GM18505 (cell line): ENCODE data around the gene CEBPE.

ENCODE experiments used
- ATAC-seq: cut with Tn5 transposase; IDR thresholded peaks from one replicate; pipeline ENCODE4 v1.9.1; 2021; ENCODE audit not compliant: unreplicated experiment
- POLR2A ChIP-seq: IDR thresholded peaks from 4 replicates; pipeline ENCODE4 v1.6.1; 2011; ENCODE audit warnings: borderline replicate concordance; ENCODE audit not compliant: insufficient read depth, insufficient read length; ENCODE audit errors: extremely low read depth

CEBPE gene

GRCh38 chr14:23101213-23101970, 17.7 kb downstream of the CEBPE start:
- no peak for ATAC-seq

GRCh38 chr14:23099212-23099861, 19.7 kb downstream of the CEBPE start:
- no peak for TF ChIP-seq POLR2A
- ATAC-seq, result no peak

More at GRCh38 chr14:23101213-23101970, 17.7 kb downstream of the CEBPE start:
- no peak for TF ChIP-seq POLR2A

DNA sequence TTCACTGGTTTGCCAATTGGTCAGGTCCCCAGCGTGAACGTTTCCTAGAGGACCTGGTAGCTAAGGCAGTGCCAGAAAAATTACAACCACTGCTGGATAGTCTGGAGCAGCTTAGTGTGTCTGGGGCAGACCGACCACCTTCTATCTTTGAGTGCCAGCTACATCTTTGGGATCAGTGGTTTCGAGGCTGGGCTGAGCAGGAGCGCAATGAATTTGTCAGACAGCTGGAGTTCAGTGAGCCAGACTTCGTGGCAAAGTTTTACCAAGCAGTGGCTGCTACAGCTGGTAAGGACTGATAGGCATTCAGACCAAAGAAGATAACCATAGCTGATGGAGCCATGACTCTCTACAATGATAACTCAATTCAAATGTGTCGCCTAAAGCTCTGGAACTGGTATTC, 21.3 kb downstream of the CEBPE start:
- no peak for TF ChIP-seq POLR2A
- ATAC-seq, result no peak

GRCh38 chr14:23095196-23096108, 23.6 kb downstream of the CEBPE start, which contains the start of gene C14orf119:
Gene C14orf119 (plus strand): TSS chr14:23095505. CDS start chr14:23097659, 2,154 bp downstream.
- ATAC-seq, result peak; percentile 89
- peak; percentile 58 for TF ChIP-seq POLR2A

DNA sequence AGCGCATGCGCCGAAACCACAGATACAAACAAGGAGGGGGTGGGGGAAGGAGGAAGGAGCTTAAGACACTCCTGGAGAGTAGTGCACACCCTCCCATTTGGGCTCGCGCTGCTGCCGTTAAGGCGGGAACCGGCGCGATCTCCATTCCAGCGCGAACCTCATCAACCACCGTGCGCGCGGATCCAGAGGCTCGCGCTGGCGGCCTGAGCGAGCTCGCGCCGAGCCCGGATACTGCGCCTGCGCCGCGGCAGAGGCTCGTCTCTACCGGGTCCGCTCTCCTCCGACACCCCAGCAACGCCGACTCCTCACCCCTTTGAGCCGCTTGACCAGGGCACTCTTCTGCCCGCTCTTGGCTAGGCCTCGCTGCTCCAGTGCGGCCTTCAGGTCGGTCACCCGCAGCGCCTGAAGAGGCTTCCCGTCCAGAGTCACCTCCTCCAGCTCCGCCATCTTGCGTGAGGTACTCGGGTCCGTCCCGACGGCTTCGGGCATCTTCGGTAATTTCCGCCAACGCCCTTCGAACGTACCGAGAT, 24.3 kb downstream of the CEBPE start, which contains the start of gene ACIN1:
ACIN1 (minus strand) TSS at position 471 of the 530 bp plus-strand sequence; CDS start at position 447, 24 bp downstream.
- ATAC-seq, result peak; percentile 32
- TF ChIP-seq POLR2A, result peak; percentile 83

DNA sequence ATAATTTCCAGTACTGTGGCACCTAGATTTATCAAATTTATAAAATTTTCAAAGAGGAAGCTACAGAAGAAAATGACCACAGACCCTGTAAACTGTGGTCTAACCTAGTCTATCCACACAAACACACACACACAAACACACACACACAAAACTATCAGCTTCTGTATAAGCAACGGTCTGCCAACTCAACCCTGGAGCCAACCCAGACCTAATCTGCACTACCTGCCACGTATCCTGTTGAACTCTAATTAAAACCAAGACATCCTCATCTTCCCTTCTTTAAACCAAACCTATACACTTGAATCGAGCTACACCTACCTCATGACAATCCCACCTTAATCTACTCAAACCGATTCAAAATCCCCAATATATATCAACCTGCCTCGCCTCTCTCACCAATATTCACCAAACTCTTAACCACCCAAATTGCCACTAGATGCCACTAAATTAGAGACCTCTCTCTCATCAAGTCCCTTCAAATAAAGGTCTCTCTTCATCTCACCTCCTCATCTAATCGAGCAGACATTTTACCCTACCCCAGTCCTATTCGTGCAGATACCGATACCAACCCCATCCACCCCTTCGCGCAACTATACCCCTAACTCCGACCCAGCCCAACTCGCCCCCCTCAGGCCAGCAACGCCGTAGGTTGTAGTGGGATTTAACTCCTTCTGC, 24.9 kb downstream of the CEBPE start:
- TF ChIP-seq POLR2A, result no peak
- no peak for ATAC-seq

DNA sequence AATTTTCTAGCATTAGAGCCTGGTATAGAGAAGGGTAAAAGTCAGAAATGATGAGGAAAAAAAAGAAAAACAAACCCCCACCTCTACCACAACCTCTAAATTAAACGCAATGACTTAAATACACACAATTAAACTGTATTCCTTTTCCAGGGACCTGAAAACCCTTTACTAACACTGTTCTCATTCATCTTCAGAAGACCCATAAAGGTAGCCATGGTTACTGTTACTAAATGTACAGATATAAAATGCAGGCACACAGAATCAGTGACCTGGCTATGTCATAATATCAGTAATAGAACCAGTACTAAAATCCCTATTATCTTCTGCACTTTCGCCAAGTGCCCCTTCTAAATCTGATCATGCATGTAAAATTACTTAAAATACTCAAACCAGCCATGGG, 25.5 kb downstream of the CEBPE start:
- TF ChIP-seq POLR2A, result no peak
- ATAC-seq, result no peak

DNA sequence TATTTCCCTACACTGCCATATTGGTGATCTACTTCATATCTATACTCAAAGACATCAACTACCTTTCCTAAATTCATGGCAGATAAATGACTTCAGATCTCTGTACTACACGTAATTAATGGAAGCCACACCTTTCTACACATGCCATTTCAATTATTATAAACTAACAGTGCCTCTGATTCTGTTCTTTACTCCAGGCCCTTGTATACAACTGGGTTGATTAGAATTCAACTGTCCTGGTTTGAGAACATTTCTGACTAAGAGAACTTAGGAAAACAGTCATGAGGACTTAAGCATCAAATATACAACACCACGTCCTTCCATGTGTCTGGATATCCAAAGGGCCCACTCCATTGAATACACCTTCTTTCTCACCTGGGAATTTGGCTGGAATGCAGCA, 26.0 kb downstream of the CEBPE start:
- no peak for TF ChIP-seq POLR2A
- no peak for ATAC-seq

DNA sequence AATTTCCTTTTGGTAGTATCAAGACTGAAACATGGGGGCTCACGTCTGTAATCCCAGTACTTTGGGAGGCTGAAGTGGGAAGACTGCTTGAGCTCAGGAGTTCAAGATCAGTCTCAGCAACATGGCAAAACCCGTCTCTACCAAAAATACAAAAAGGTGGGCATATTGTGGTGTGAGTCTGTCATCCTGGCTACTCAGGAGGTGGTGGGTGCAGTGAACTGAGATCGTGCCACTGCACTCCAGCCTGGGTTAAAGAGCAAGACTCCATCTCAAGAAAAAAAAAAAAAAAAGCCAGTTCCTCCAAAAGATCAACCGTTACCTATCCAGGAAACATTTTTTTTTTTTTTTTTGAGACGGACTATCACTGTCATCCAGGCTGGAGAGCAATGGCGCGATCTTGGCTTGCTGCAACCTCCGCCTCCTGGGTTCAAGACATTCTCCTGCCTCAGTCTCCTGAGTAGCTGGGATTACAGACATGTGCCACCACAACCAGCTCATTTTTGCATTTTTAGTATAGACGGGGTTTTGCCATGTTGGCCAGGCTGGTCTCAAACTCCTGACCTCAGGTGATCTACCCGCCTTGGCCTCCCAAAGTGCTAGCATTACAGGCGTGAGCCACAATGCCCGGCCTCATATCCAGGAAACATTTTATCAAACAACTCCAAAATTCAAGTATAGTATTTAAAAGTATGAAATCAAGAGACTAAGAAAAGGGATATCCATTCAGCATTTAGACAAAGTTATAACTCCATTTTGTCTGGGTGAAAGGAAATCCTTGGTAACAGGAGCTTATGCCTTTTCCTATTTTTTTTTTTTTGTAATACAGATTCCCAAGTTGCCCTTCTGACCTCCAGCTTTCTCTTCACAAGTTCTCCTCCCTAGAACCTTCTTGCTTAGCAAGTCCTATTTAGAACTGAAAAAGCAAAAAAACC, 27.5 kb downstream of the CEBPE start:
- no peak for TF ChIP-seq POLR2A
- no peak for ATAC-seq

DNA sequence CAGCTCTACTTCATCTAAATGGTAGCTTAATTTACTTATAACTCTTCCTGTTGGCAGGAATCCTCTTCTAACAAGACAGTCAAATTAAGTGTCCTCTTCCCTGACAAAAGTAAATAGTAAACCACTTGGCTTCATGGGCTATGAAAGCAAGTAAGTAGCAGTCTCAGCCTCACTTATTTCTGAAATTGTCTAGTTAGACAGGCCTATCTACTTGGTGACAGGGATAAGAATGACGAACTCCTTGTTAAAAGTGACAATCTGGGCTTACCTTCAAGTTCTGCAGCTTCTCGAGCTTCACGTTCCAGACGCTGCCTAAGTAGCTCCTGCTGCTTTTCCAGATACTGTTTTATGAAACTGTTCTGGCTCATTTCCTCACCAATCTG, 28.8 kb downstream of the CEBPE start:
- TF ChIP-seq POLR2A, result no peak
- no peak for ATAC-seq

- no peak for TF ChIP-seq POLR2A
- no peak for ATAC-seq
These were observed 29.4 kb downstream of the CEBPE start for GRCh38 chr14:23089498-23090253.
